Tibial nerve (tissue), 4 donors: Measurements from ENCODE around the gene SUFU. TPM values are rescaled to one million over a fixed set of nuclear protein-coding genes. Genes with fewer than 3 reads are reported as not detected.

Source experiments
- DNase-seq, 2 donors: peaks; one replicate each; pipeline ENCODE4 v3.0.0-alpha.2; 2019; ENCODE audit warnings: low spot score in 2 of 2
- H3K27ac ChIP-seq, 4 donors: fragments of 200-600 bp; sonication (generic) in 3 of 4; one replicate each; pipeline ENCODE4 v1.5.1; 2017 to 2019; ENCODE audit warnings: mild to moderate bottlenecking in 1 of 4
- H3K27me3 ChIP-seq, 2 donors: fragments of 200-600 bp; sonication (generic) in 1 of 2; one replicate each; pipeline versions ENCODE4 v1.5.1 to v1.6.0; 2017 to 2019
- H3K36me3 ChIP-seq, 3 donors: fragments of 200-600 bp; sonication (generic); one replicate each; pipeline ENCODE4 v1.5.1; 2018 to 2019
- H3K4me1 ChIP-seq, 4 donors: fragments of 200-600 bp; sonication (generic) in 3 of 4; one replicate each; pipeline ENCODE4 v1.5.1; 2017 to 2019
- H3K4me3 ChIP-seq, 4 donors: fragments of 200-600 bp; sonication (generic) in 3 of 4; one replicate each; pipeline ENCODE4 v1.5.1; 2017 to 2019; ENCODE audit warnings: mild to moderate bottlenecking in 1 of 4, moderate library complexity in 1 of 4
- H3K9me3 ChIP-seq, 4 donors: fragments of 200-600 bp; sonication (generic) in 3 of 4; one replicate each; pipeline ENCODE4 v1.5.1; 2017 to 2019
- CTCF ChIP-seq, 5 experiments: fragments of 200-600 bp in 3 of 5; fragments of 450-650 bp in 2 of 5; sonication (generic) in 3 of 5; IDR thresholded peaks; one replicate each; pipeline ENCODE4 v1.5.1; 2016 to 2019; ENCODE audit warnings: antibody characterized with exemption in 5 of 5, mild to moderate bottlenecking in 3 of 5, moderate library complexity in 2 of 5
- EP300 ChIP-seq, 2 donors: sonication (generic); formaldehyde crosslinking; IDR thresholded peaks; one replicate each; pipeline ENCODE4 v1.6.1; 2017; ENCODE audit warnings: antibody characterized with exemption in 2 of 2, mild to moderate bottlenecking in 1 of 2
- POLR2A ChIP-seq, 2 donors: fragments of 450-650 bp; IDR thresholded peaks; one replicate each; pipeline ENCODE4 v1.6.1; 2017; ENCODE audit warnings: antibody characterized with exemption in 2 of 2, mild to moderate bottlenecking in 2 of 2, moderate library complexity in 2 of 2
- WGBS, 2 donors: methylation state at CpG; one replicate each; pipeline ENCODE4 v1.1.5; 2018; 5-methylcytosine and 5-hydroxymethylcytosine counted together
- total RNA-seq, 4 donors: library from RNA; depleted of rRNA; stranded (reverse); fragments of >200 nt; gene quantifications; one replicate each; pipeline ENCODE4 v1.1.0, GENCODE V29; 2016

The SUFU gene
- total RNA-seq, 4 donors from 2014 or later, result 9.8 to 17.1 (median 14.2) TPM

- DNase-seq, result no peak
- Histone ChIP-seq H3K36me3 (peaks cover 0 to 16% (median 0%) of the 10 kb centered on the region in 3 donors), H3K4me1 (peaks cover 3 to 74% (median 49%) of the 10 kb centered on the region in 4 donors), H3K27ac (peak overlapping the region; percentile 30 to 95 (median 74)), H3K9me3 (no peaks in the 10 kb centered on the region), H3K27me3 (no peaks in the 10 kb centered on the region), H3K4me3 (no peak overlapping the region)
- no peak for TF ChIP-seq EP300 (IDR thresholded peaks at IDR 0.05)
- no peak for TF ChIP-seq POLR2A (IDR thresholded peaks at IDR 0.05)
- no peak for TF ChIP-seq CTCF (IDR thresholded peaks at IDR 0.05)
- WGBS, 2 donors, result 2 to 17% methylated on average over 6 of the region's 6 CpGs
Observed at GRCh38 chr10:102633287-102633686, 129.5 kb downstream of the SUFU start.

GRCh38 chr10:102633848-102634247 lies 130.1 kb downstream of the SUFU start:
- H3K4me1 ChIP-seq, result peaks cover 3 to 68% (median 44%) of the 10 kb centered on the region in 4 donors
- no peak for DNase-seq
- no peaks in the 10 kb centered on the region for H3K27me3 ChIP-seq
- no peak for TF ChIP-seq POLR2A (IDR thresholded peaks at IDR 0.05)
- no peak for TF ChIP-seq CTCF (IDR thresholded peaks at IDR 0.05)
- TF ChIP-seq EP300 (IDR thresholded peaks at IDR 0.05), result no peak
- peak overlapping the region in 3 of 4 donors; percentile 58 to 95 (median 91) for H3K27ac ChIP-seq
- peaks cover 0 to 16% (median 0%) of the 10 kb centered on the region in 3 donors for H3K36me3 ChIP-seq
- WGBS, 2 donors, result 63 to 66% methylated on average over 5 of the region's 5 CpGs
- H3K9me3 ChIP-seq, result no peaks in the 10 kb centered on the region
- no peak overlapping the region for H3K4me3 ChIP-seq

- H3K4me1 ChIP-seq, result peaks cover 3 to 60% (median 40%) of the 10 kb centered on the region in 4 donors
- TF ChIP-seq EP300 (IDR thresholded peaks at IDR 0.05) (no peak), POLR2A (IDR thresholded peaks at IDR 0.05) (no peak)
- H3K4me3 ChIP-seq, result no peak overlapping the region
- DNase-seq, result no peak
- peak overlapping the region in 3 of 4 donors; percentile 35 to 95 (median 91) for H3K27ac ChIP-seq
- no peaks in the 10 kb centered on the region for H3K9me3 ChIP-seq
- peaks cover 0 to 16% (median 0%) of the 10 kb centered on the region in 3 donors for H3K36me3 ChIP-seq
- H3K27me3 ChIP-seq, result no peaks in the 10 kb centered on the region
- WGBS, 2 donors, result 61 to 75% methylated on average over 4 of the region's 4 CpGs
Observed at GRCh38 chr10:102634686-102635085, 130.9 kb downstream of the SUFU start.

GRCh38 chr10:102635377-102635776 lies 131.6 kb downstream of the SUFU start:
- 42 to 43% methylated on average over 4 of the region's 4 CpGs for WGBS, 2 donors
- no peak for TF ChIP-seq POLR2A (IDR thresholded peaks at IDR 0.05)
- TF ChIP-seq CTCF (IDR thresholded peaks at IDR 0.05), result no peak
- no peak for TF ChIP-seq EP300 (IDR thresholded peaks at IDR 0.05)
- DNase-seq, result no peak
- peak overlapping the region in 3 of 4 donors; percentile 35 to 95 (median 91) for H3K27ac ChIP-seq
- no peak overlapping the region for H3K4me3 ChIP-seq
- H3K9me3 ChIP-seq, result no peaks in the 10 kb centered on the region
- peaks cover 3 to 53% (median 37%) of the 10 kb centered on the region in 4 donors for H3K4me1 ChIP-seq
- no peaks in the 10 kb centered on the region for H3K27me3 ChIP-seq
- H3K36me3 ChIP-seq, result peaks cover 0 to 10% (median 0%) of the 10 kb centered on the region in 3 donors

- TF ChIP-seq CTCF (IDR thresholded peaks at IDR 0.05) (no peak), EP300 (IDR thresholded peaks at IDR 0.05) (no peak), POLR2A (IDR thresholded peaks at IDR 0.05) (no peak)
- no peaks in the 10 kb centered on the region for H3K36me3 ChIP-seq
- H3K9me3 ChIP-seq, result no peaks in the 10 kb centered on the region
- no peak overlapping the region for H3K4me3 ChIP-seq
- no peaks in the 10 kb centered on the region for H3K27me3 ChIP-seq
- DNase-seq, result no peak
- peaks cover 0 to 18% (median 8%) of the 10 kb centered on the region in 4 donors for H3K4me1 ChIP-seq
- H3K27ac ChIP-seq, result no peak overlapping the region
- 27 to 40% methylated on average over 2 of the region's 2 CpGs for whole genome bisulfite sequencing, 2 donors
Observed at GRCh38 chr10:102639537-102639936, 135.8 kb downstream of the SUFU start.
